Measurements from ENCODE around the gene NTNG2.
"Not testable (repeated sequence)": the region's sequence is repeated elsewhere in the genome, so short reads cannot be mapped to it uniquely, and the experiment has no call there.

The NTNG2 gene, protein sequence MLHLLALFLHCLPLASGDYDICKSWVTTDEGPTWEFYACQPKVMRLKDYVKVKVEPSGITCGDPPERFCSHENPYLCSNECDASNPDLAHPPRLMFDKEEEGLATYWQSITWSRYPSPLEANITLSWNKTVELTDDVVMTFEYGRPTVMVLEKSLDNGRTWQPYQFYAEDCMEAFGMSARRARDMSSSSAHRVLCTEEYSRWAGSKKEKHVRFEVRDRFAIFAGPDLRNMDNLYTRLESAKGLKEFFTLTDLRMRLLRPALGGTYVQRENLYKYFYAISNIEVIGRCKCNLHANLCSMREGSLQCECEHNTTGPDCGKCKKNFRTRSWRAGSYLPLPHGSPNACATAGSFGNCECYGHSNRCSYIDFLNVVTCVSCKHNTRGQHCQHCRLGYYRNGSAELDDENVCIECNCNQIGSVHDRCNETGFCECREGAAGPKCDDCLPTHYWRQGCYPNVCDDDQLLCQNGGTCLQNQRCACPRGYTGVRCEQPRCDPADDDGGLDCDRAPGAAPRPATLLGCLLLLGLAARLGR

GRCh38 chr9:132161743-132162184, at the start of gene NTNG2:
Gene NTNG2 (plus strand): TSS chr9:132162058. CDS start chr9:132166832, 4,774 bp downstream.
- DNase-seq: no peak

- DNase-seq: no peak
Observed at GRCh38 chr9:132114102-132114707, 47.7 kb upstream of the NTNG2 start.

GRCh38 chr9:132116583-132116982, 45.3 kb upstream of the NTNG2 start:
- DNase-seq: no peak

- no peak for DNase-seq
Observed at GRCh38 chr9:132117694-132118093, 44.2 kb upstream of the NTNG2 start.

DNA sequence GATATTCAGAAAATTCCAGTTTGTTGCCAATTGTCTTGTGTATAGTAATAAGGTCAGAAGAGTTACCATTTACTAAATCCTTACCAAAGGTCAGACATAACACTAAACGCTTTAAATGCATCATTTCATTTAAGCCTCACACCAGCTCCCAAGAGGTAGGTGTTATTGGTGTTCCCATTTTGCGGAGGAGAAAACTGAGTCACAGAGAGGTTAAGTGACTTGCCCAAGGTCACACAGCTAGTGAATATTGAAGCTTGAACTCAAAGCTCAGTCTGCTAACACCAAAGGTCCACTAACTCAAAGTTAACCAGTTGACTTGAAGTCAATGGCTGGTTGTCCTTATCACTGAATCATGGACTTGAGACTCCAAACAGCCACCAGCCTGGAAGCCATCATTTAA, 40.8 kb upstream of the NTNG2 start:
- DNase-seq: no peak

DNA sequence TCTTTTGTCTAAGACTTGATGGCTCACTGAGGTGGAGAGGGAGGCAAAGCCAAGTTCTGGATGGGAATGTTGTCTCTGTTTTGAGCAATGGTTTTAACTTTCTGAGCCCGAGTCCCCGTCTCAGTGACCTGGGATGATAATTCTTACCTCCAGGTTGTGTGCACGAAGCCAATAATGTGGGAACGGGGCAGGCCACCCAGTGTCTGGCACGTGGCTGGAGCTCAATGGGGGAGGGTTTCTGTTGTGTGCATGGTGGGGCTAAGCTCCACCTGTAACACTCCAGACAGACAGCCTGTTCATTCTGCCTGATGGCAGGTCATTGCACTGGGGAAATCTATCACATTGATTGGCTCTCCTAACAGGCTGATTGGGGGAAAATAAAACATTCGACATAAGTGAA, 37.1 kb upstream of the NTNG2 start:
- no peak for DNase-seq

GRCh38 chr9:132125361-132125760, 36.5 kb upstream of the NTNG2 start:
- DNase-seq: no peak

- no peak for DNase-seq
Observed at GRCh38 chr9:132125944-132126679, 35.7 kb upstream of the NTNG2 start.

GRCh38 chr9:132126680-132127236, 35.1 kb upstream of the NTNG2 start:
- DNase-seq: no peak

- no peak for DNase-seq
Observed at GRCh38 chr9:132127888-132128534, 33.8 kb upstream of the NTNG2 start.

- DNase-seq: no peak
Observed at GRCh38 chr9:132129535-132129934, 32.3 kb upstream of the NTNG2 start.

GRCh38 chr9:132134085-132134484, 27.8 kb upstream of the NTNG2 start:
- DNase-seq: not testable (repeated sequence)

DNA sequence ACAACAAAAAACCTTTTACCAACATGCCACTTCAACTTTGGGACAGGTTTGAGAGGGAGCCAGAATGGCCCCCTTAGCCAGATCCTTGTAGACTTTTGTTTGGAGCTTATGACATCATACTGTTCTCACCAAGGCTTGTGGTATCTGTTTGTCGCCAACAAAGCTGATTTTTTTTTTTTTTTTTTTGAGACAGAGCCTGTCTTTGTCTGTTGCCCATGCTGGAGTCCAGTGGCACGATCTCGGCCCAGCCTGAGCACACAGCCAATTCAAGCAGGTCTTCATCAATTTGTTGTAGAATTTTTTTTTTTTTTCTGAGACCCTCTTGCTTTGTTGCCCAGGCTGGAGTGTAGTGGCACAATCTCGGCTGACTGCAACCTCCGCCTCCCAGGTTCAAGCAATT, 26.4 kb upstream of the NTNG2 start:
- no peak for DNase-seq

DNA sequence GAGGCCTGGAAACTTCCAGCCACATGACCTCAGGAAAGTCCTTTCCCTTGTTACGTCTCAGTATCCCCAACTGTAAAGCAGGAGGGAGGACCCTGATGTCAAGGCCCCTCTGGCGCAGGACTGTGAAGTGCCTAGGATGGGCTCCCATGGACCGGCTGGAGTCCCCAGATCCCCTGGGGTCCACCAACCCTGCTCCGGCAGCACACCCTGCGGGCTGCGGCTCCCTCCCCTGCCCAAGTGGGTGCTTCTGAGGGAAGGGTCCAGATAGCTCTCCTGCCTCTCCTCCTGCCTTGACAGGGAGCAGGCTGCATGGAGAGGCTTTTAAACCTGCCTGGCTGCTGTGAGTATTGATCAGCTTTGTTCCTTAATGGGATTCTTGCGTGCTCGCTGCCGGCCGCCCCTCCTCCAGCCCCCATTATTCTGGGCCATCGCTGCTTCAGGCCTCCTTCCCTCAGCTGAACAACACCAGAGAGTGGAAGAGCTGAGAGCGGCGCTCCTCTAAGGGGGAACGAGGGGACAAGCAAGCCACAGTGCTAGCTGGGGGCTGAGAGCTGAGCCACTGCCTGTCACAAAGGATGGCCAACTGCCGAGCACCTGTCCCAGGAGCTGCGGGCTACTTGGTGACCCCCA, 25.6 kb upstream of the NTNG2 start:
- no peak for DNase-seq

- no peak for DNase-seq
Observed at GRCh38 chr9:132141344-132141947, 20.4 kb upstream of the NTNG2 start.

GRCh38 chr9:132141948-132142594, 19.8 kb upstream of the NTNG2 start:
- no peak for DNase-seq

GRCh38 chr9:132142924-132143323, 18.9 kb upstream of the NTNG2 start:
- DNase-seq: no peak

- no peak for DNase-seq
Observed at GRCh38 chr9:132143359-132143758, 18.5 kb upstream of the NTNG2 start.

- no peak for DNase-seq
Observed at GRCh38 chr9:132144708-132145365, 17.0 kb upstream of the NTNG2 start.

GRCh38 chr9:132146039-132146438, 15.8 kb upstream of the NTNG2 start:
- no peak for DNase-seq

GRCh38 chr9:132146575-132146974, 15.3 kb upstream of the NTNG2 start:
- DNase-seq: no peak
